Endothelial cell of umbilical vein (primary cell): Measurements from ENCODE around the gene NLE1. TPM values are rescaled to one million over a fixed set of nuclear protein-coding genes. Genes with fewer than 3 reads are reported as not detected.

Experiments used
- BruUV-seq: library from RNA; stranded (reverse); fragments of 400-500 nt; replicated peaks from 2 replicates; lab custom pipeline; 2021; lab: Mats Ljungman, UMichigan
- CTCF ChIA-PET: fragments of 300-600, 350-600 bp; sonication (Branson Sonifier 250); formaldehyde crosslinking; loops from one replicate; lab custom pipeline; 2021; ENCODE audit warnings: antibody characterized with exemption, inconsistent platforms; lab: Charles Lee
- POLR2A ChIA-PET: fragments of 300-600, 350-600 bp; sonication (Branson Sonifier 250); formaldehyde crosslinking; loops from one replicate; lab custom pipeline; 2021; ENCODE audit warnings: antibody characterized with exemption, inconsistent platforms; lab: Charles Lee
- DNase-seq: peaks from one replicate; pipeline ENCODE4 v3.0.0-alpha.2; 2011; ENCODE audit warnings: low read depth, low spot score
- FAIRE-seq: peaks from 2 replicates; lab custom pipeline; 2011; peaks lifted over from hg19 to GRCh38; lab: Jason Lieb, UNC
- H2AFZ ChIP-seq: 2 replicates; pipeline ENCODE4 v1.6.0; 2012; ENCODE audit warnings: low read depth, low read length, control low read depth, inconsistent platforms
- H3K27ac ChIP-seq: 2 replicates; pipeline ENCODE4 v1.5.1; 2011; ENCODE audit warnings: low read depth, mild to moderate bottlenecking, control low read depth, low read length, moderate library complexity; ENCODE audit not compliant: insufficient read depth
- H3K27me3 ChIP-seq, 2 experiments: 2 replicates each; pipeline versions ENCODE4 v1.6.0 to v1.6.1; 2011; ENCODE audit warnings: low read length in 2 of 2, mixed read lengths in 1 of 2; ENCODE audit not compliant: control insufficient read depth in 2 of 2, insufficient read depth in 2 of 2
- H3K36me3 ChIP-seq, 2 experiments: 2 replicates in 1 of 2; 3 replicates in 1 of 2; pipeline ENCODE4 v1.5.1; 2011; ENCODE audit warnings: low read length in 2 of 2, mild to moderate bottlenecking in 1 of 2, moderate library complexity in 1 of 2; ENCODE audit not compliant: control insufficient read depth in 2 of 2, insufficient read depth in 2 of 2; ENCODE audit errors: extremely low read depth in 1 of 2
- H3K4me1 ChIP-seq: 3 replicates; pipeline ENCODE4 v1.5.1; 2011; ENCODE audit warnings: mild to moderate bottlenecking, low read length; ENCODE audit not compliant: control insufficient read depth, insufficient read depth; ENCODE audit errors: extremely low read depth
- H3K4me2 ChIP-seq: 2 replicates; pipeline ENCODE4 v1.6.1; 2011; ENCODE audit warnings: low read length, control low read depth, mixed read lengths; ENCODE audit not compliant: insufficient read depth
- H3K4me3 ChIP-seq, 3 experiments: fragments of 200-600 bp in 1 of 3; sonication (generic), shearing (Covaris generic) in 1 of 3; replicated peaks in 1 of 3; 2 replicates each; pipeline ENCODE4 v1.5.1; 2011 to 2016; ENCODE audit warnings: control low read depth in 3 of 3, low read length in 3 of 3, mild to moderate bottlenecking in 2 of 3, inconsistent platforms in 1 of 3, low read depth in 1 of 3, moderate library complexity in 1 of 3; ENCODE audit not compliant: insufficient read depth in 1 of 3
- H3K79me2 ChIP-seq: 2 replicates; pipeline ENCODE4 v1.6.0; 2012; ENCODE audit warnings: low read length, inconsistent platforms; ENCODE audit not compliant: control insufficient read depth, insufficient read depth
- H3K9ac ChIP-seq: replicated peaks from 2 replicates; pipeline ENCODE3; 2011; ENCODE audit warnings: low read length, control low read depth; ENCODE audit not compliant: insufficient read depth; ENCODE audit errors: extremely low read depth
- H3K9me1 ChIP-seq: replicated peaks from 3 replicates; pipeline ENCODE4 v1.6.0; 2011; ENCODE audit warnings: mild to moderate bottlenecking, low read length; ENCODE audit not compliant: control insufficient read depth, insufficient read depth; ENCODE audit errors: extremely low read depth
- H3K9me3 ChIP-seq: replicated peaks from 2 replicates; pipeline ENCODE4 v1.5.1; 2012; ENCODE audit warnings: low read length, inconsistent platforms; ENCODE audit not compliant: control insufficient read depth, insufficient read depth
- H4K20me1 ChIP-seq: replicated peaks from 2 replicates; pipeline ENCODE3; 2011; ENCODE audit warnings: mild to moderate bottlenecking, low read length; ENCODE audit not compliant: control insufficient read depth, insufficient read depth; ENCODE audit errors: extremely low read depth
- CTCF ChIP-seq, 2 donors: IDR thresholded peaks; 1 replicate in 1 of 2; 2 replicates in 1 of 2; pipeline ENCODE4 v1.5.1; 2011; ENCODE audit warnings: low read length in 2 of 2, mild to moderate bottlenecking in 2 of 2, moderate library complexity in 2 of 2, control low read depth in 1 of 2, inconsistent platforms in 1 of 2, low read depth in 1 of 2; ENCODE audit not compliant: insufficient read depth in 1 of 2; ENCODE audit errors: extremely low read depth in 1 of 2
- EZH2 ChIP-seq: IDR thresholded peaks from 2 replicates; pipeline ENCODE4 v1.6.1; 2012; ENCODE audit warnings: borderline replicate concordance, low read depth, mild to moderate bottlenecking, moderate library complexity, low read length, inconsistent platforms; ENCODE audit not compliant: severe bottlenecking
- FOS ChIP-seq: IDR thresholded peaks from 2 replicates; pipeline ENCODE4 v1.6.1; 2011; ENCODE audit warnings: mild to moderate bottlenecking, low read length, moderate library complexity, borderline replicate concordance; ENCODE audit not compliant: insufficient read depth
- GATA2 ChIP-seq: IDR thresholded peaks from 2 replicates; pipeline ENCODE4 v1.7.0; 2011; ENCODE audit warnings: low read depth, mild to moderate bottlenecking, moderate library complexity, mixed read lengths, low read length; ENCODE audit not compliant: insufficient read length, insufficient read depth
- JUN ChIP-seq: IDR thresholded peaks from 2 replicates; pipeline ENCODE4 v1.6.1; 2011; ENCODE audit warnings: borderline replicate concordance, low read depth; ENCODE audit not compliant: insufficient read length, insufficient read depth
- MAX ChIP-seq: IDR thresholded peaks from 2 replicates; pipeline ENCODE4 v1.6.1; 2011; ENCODE audit not compliant: insufficient read depth, insufficient read length
- MYC ChIP-seq: IDR thresholded peaks from one replicate; pipeline ENCODE4 v1.6.1; 2011; ENCODE audit warnings: mild to moderate bottlenecking, low read depth, low read length
- POLR2A ChIP-seq: IDR thresholded peaks from 2 replicates; pipeline ENCODE4 v1.6.1; 2012; ENCODE audit warnings: low read depth, mild to moderate bottlenecking, control low read depth, low read length
- POLR2AphosphoS5 ChIP-seq: IDR thresholded peaks from 2 replicates; pipeline ENCODE4 v1.6.1; 2012; ENCODE audit warnings: low read depth, mild to moderate bottlenecking, control low read depth, low read length, moderate library complexity; ENCODE audit not compliant: insufficient read depth
- dilution Hi-C: fragments of 300-500 bp; cut with MboI; formaldehyde crosslinking; loops from one replicate; pipeline ENCODE4 v1.15.0; 2019; ENCODE audit warnings: low sequenced_read_pairs; ENCODE audit not compliant: extremely low pct_ligation_motif_present
- intact Hi-C: fragments of 100-400 bp; cut with micrococcal nuclease; formaldehyde crosslinking; loops from one replicate; pipeline ENCODE4 v1.10.0; 2022
- polyA plus RNA-seq, 4 experiments: library from polyadenylated mRNA; depleted of rRNA in 3 of 4; stranded (reverse) in 3 of 4; unstranded in 1 of 4; fragments of >200 nt; gene quantifications; 2 replicates each; pipeline versions ENCODE4 v1.2.1 to v1.2.3, GENCODE V29; 2011 to 2012; ENCODE audit warnings: missing spikeins in 1 of 4
- total RNA-seq: library from RNA; stranded (reverse); gene quantifications from 2 replicates; pipeline ENCODE4 v1.2.3, GENCODE V29; 2021

The NLE1 gene
- total and polyA plus RNA-seq, 2 donors (not counting 3 experiments of a cell fraction or from before 2014, with no cell fraction given), result 19.1 to 22.8 TPM

- H2AFZ ChIP-seq, result no peak overlapping the region
- no peaks in the 10 kb centered on the region for H3K36me3 ChIP-seq
- CTCF ChIA-PET, result interaction anchor here (0.8 to 1.4 kb wide), 5 partner anchors 23 to 606 kb away, joined by 3 to 4 read pairs (median 3); no protein-coding TSS in a partner anchor
- intact Hi-C loops, result loop anchor here (10.0 kb wide), 1 partner anchor 387 kb away; the partner anchor contains the start of gene SLFN12L
- no peak for TF ChIP-seq EZH2
- no peak for TF ChIP-seq GATA2
- TF ChIP-seq FOS, result no peak
- TF ChIP-seq POLR2AphosphoS5, result no peak
- TF ChIP-seq CTCF (IDR thresholded peaks at IDR 0.05; ENCODE audit: extremely low read depth in 1 of 2, insufficient read depth in 1 of 2, low read depth in 1 of 2, low read length in 2 of 2), result no peak
- TF ChIP-seq MAX, result no peak
- no peak for TF ChIP-seq MYC
- TF ChIP-seq POLR2A, result no peak
- no peak for TF ChIP-seq JUN
- no peak overlapping the region for H3K4me3 ChIP-seq
- H3K27me3 ChIP-seq, result peaks cover 4 to 11% of the 10 kb centered on the region in 2 experiments
- no peaks in the 10 kb centered on the region for H3K9me3 ChIP-seq
- H3K79me2 ChIP-seq, result no peaks in the 10 kb centered on the region
- POLR2A ChIA-PET, result no interaction called here
- no peaks in the 10 kb centered on the region for H3K9me1 ChIP-seq
- H3K4me1 ChIP-seq, result no peaks in the 10 kb centered on the region
- no peaks in the 10 kb centered on the region for H4K20me1 ChIP-seq
- H3K9ac ChIP-seq, result no peak overlapping the region
- no peak overlapping the region for H3K27ac ChIP-seq
- DNase-seq (no peak), FAIRE-seq (no peak)
- dilution Hi-C loops, result no loop called here
- no TSS peak for BruUV-seq
- H3K4me2 ChIP-seq, result no peak overlapping the region
These were observed 6.0 kb upstream of the NLE1 start for GRCh38 chr17:35148144-35148543.
